GM11168 (cell line): Measurements from ENCODE around the gene NT5DC1.
"Not testable (repeated sequence)": the region's sequence is repeated elsewhere in the genome, so short reads cannot be mapped to it uniquely, and the experiment has no call there.

Experiments used
- in situ Hi-C: fragments of 300-500 bp; cut with MboI; formaldehyde crosslinking; loops from one replicate; pipeline ENCODE4 v1.12.0; 2022; ENCODE audit warnings: low sequenced_read_pairs; ENCODE audit not compliant: unreplicated experiment

The NT5DC1 gene

DNA sequence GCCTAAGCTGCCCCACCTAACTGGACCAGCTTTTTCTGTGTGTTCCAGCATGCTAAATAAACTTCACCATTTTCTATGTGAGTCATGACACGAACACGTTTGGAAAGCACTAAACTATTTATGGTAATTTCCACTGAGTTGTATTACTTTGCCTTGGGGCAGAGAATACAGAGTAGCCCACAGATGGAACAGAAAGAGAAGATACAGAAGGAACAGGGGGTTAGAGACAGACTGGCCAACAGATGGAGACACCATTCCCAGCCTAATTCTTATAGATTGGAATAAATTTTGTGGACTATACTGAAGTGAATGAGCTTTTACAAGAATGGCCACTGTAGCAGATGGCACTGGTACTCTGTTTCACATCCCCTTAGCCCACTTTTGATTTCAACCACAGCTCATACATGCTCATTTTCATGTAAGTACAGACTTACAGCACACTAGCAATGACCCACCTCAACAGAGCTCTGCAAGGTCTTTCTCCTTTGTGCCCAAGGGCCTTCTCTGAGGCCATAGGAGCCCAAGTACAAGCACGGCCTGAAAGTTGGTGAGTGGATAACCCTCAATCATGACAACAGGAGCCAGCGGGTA lies 13.1 kb upstream of the NT5DC1 start:
- in situ Hi-C loops: no loop called here

GRCh38 chr6:116088946-116089345 lies 11.7 kb upstream of the NT5DC1 start:
- in situ Hi-C loops: no loop called here

GRCh38 chr6:116090251-116090650 lies 10.4 kb upstream of the NT5DC1 start:
- in situ Hi-C loops: no loop called here

DNA sequence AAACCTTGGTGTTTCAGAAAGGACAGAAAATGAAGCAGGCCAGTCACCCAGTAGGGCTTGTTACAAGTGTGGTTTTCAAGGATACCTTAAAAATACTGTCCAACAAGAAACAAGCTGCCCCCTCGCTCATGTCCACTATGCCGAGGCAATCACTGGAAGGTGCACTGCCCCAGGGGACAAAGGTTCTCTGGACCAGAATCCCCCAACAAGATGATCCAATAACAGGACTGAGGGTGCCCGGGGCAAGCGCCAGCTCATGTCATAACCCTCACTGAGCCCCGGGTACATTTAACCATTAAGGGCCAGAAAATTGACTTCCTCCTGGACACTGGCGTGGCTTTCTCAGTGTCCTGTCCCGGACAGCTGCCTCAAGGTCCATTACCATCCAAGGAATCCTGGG lies 6.6 kb upstream of the NT5DC1 start:
- in situ Hi-C loops: no loop called here

- in situ Hi-C loops: not testable (repeated sequence)
Measured at GRCh38 chr6:116096048-116096759, 4.4 kb upstream of the NT5DC1 start.

DNA sequence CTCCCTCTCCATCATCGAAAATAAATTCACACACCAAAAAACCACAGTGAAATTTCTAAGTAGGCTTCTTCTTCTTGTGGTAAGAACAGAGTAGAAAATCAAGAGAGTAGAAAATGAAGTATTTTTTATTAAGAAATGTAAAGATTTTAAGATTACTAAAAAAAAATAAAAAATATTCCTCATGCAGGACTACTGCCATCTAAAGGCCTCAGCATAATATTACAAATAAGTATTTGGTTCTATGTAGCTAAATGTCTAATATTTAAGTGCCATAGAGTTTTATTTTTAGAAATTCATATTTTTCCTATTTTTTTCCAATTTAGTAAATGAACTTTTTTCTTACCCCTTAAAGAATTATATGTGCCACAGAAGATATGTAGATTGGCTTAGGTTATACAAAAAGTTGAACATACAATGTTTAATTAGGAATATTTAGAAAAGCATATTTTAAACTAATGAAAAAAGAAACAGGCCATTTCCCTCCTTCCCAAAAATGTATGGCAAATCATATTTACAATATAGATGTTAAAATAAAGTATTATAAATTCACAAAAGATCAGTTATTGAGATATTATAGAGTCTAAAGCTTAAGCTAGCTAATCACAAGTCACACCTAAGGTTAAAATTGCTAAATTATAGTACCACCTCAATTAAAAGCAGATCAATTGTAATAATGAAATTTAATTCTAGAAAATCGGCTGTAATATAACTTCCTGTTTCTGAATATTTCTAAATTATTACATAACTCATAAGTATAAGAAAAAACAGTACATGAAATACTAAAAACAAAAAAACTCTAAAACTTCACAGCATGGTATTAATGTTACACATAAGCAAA lies 3.5 kb upstream of the NT5DC1 start:
- in situ Hi-C loops: no loop called here

GRCh38 chr6:116099036-116099435 lies 1.6 kb upstream of the NT5DC1 start:
- in situ Hi-C loops: no loop called here

DNA sequence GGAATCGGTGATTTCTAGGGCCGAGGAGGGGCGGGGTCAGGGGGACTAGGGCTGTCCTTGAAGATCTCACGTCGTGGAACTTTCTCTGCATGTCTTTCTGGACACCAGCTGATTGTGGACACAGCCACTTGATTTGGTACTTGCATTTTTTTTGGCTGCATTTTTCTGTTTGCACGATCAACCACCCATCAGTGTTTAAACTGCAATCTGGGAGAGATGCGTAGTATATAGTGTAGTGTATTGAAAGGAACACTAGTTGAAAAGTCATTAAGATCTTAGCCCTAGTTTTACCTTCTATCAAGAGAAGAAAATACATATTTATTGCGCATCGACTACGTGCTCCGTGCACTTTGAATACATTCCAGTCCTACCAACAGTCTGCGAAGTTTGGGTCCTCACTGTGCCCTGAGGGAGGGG lies 657 bp downstream of the NT5DC1 start:
- in situ Hi-C loops: no loop called here

DNA sequence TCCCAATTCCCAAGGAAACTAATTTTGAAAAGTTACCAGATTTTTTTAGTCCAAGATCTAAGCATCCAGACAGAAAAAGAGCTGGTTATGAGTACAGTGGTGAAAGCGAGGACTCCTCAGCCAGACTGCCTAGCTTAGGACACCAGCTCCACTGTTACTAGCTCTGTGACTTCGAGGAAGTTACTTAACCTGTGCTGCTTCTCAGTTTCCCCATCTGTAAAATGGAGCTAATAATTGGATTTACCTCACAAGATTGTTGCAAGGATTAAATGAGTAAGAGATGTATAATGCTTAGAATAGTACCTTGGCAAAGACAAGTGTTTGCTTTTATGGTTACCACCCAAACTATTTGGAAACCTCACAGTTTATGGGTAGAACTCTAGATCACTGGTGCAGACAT lies 1.1 kb downstream of the NT5DC1 start:
- in situ Hi-C loops: no loop called here

DNA sequence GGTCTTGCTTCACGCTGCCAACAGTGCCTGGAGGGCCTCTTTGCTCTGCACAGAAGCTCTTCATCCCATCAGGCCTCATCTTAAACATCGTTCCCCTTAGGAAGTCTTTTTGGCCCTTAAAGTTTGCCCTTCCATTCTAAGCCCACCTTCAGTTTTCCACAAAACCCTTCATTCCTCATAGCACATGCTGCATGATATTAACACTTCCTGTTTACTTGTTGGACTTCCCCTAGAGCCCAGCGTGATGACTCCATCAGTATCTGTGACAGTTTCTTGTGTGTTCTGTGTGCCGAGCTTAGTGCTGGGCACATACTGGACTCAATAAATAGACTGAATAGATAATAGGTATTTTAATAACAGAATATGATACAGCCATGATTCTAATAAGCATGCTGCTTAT lies 2.2 kb downstream of the NT5DC1 start:
- in situ Hi-C loops: no loop called here

- in situ Hi-C loops: no loop called here
Measured at GRCh38 chr6:116104636-116105035, 4.0 kb downstream of the NT5DC1 start.

DNA sequence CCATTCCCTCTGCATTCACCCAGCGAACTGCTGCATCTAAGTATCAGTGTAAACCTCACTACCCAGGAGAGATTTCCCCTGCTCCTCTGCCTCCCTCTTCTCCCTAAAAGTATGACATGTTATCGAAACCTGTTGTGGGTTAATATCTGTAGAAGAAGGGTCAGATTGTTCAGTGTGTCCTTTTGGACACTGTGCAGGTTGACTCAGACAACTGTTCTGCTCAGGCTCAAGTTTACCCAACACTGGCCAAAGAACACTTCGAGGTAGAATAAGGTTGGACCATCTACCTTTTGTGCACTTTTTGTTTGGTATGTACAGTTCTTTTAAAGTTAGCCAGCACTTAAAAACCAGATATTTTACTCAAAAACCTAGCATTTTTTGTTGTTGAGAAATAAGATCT lies 4.6 kb downstream of the NT5DC1 start:
- in situ Hi-C loops: no loop called here

DNA sequence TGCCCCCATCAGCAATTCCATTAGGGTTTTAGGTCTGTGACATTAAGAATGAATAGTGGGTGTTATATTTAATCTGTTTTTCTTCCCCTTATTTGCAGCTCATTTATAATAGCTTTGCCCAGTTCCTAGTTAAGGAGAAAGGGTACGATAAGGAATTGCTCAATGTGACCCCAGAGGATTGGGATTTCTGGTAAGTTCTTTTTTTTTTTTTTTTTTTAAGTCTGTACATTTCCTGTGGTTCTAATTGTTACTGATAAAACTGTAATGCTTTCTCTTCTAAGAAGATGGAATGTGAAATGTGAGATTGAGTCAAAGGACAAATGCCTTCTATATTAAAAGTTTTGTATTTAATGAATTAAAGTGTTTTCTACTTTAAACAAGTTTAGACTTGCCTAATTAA lies 5.5 kb downstream of the NT5DC1 start:
- in situ Hi-C loops: no loop called here

DNA sequence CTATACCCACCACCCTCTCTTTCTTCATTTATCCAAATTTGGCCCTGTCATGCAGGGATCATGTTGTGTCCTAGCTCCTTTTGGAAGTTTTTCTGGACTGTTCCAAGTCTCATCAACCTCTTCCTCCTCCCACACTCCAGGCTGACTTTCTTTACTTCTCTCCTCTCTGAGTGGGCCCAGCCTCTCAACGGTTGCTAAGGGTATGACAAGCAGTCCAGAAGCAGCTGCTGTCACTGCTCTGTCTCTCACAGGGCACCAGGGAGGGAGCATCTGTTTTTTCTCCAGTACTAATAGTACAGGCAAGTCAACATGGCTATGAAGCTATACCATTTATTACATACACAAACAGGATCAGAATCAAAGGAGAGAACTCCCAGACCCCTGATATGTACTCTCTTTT lies 8.2 kb downstream of the NT5DC1 start:
- in situ Hi-C loops: no loop called here

GRCh38 chr6:116111552-116112528 lies 11.2 kb downstream of the NT5DC1 start:
- in situ Hi-C loops: no loop called here

DNA sequence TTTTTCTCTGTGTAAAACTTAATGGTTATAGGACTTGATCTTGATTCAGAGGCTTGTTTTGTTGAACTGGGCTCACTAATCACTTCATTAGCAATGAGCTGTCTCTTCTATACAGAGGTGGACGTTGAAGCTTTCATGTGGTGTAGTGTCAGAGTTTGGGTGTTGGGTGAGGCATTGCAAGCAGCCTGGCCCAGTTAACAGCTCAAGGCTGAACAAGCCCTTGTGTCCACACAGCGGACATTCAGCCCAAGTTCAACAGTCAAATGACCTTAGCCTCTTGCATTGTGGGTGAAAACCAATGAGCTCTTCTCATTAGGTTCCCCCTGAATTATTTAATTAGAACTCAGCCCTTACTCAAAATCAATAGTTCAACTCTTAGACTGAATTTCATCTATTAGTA lies 12.7 kb downstream of the NT5DC1 start:
- in situ Hi-C loops: no loop called here

- in situ Hi-C loops: no loop called here
Measured at GRCh38 chr6:116115781-116116180, 15.1 kb downstream of the NT5DC1 start.

DNA sequence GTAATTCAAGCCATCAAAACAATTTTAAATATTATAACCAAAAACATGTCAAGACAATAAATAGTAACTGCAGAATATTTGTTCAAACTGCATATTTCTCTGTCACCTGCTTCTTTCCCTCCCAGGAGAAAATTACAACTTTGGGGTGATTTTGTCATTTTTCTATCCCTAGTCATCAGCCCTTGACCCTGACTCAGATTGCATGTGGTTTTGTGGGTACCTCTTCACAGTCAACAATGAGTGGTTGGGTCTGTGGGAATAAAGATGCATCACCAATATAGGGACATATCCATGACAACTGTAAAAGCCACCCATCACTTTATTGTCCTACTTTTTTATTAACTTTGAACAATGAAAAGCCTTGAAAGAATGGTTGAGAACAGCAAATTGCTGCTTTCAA lies 18.0 kb downstream of the NT5DC1 start:
- in situ Hi-C loops: no loop called here

GRCh38 chr6:116120430-116120829 lies 19.8 kb downstream of the NT5DC1 start:
- in situ Hi-C loops: no loop called here

DNA sequence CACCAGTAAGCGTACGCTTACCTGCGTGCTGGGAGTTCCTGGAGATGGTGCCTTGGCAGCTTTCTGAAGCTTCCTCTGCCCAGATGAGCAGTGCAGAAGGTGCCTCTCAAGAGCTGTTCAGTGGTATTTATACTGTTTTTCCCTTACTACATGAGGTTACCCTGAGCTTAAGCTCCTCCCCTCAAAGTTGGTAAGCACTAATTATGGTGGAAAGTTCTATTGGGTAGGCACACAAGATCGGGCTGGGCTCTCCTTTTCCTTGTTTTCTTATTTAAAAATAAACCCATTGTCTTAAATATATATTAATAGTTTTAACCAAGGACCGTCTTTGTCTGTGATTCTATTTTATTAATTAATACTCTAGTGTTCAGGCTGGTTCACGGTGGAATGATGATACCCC lies 25.4 kb downstream of the NT5DC1 start, which contains the start of gene COL10A1:
Gene COL10A1 (minus strand): TSS at position 101 of the 400 bp plus-strand sequence. CDS start 640 bp downstream, outside the sequence.
- in situ Hi-C loops: no loop called here
